Stimulated activated CD4-positive, alpha-beta T cell treated with anti-CD3 and anti-CD28 coated beads, Interleukin-4, amount 100 ng/mL, for 48 hours (primary cell): Measurements from ENCODE around the gene OSGEP.

Experiments
- DNase-seq, 2 donors: peaks; one replicate each; pipeline ENCODE4 v3.0.0-alpha.2; 2020; ENCODE audit warnings: low read depth in 2 of 2

OSGEP gene

GRCh38 chr14:20400589-20400964 is 54.0 kb downstream of the OSGEP start:
- no peak for DNase-seq

GRCh38 chr14:20397511-20397910 is 57.1 kb downstream of the OSGEP start:
- no peak for DNase-seq
